Breast epithelium (tissue), 3 donors: ENCODE data around the gene COL5A1.

Experiments used
- POLR2A ChIP-seq: fragments of 450-650 bp; IDR thresholded peaks from one replicate; pipeline ENCODE4 v1.6.1; 2016; ENCODE audit warnings: antibody characterized with exemption, mild to moderate bottlenecking, moderate library complexity
- TF ChIP-seq, protein P1 (sequence below), 3 donors: fragments of 450-650 bp; IDR thresholded peaks; one replicate each; pipeline ENCODE4 v1.5.1; 2016 to 2017; ENCODE audit warnings: antibody characterized with exemption in 3 of 3, mild to moderate bottlenecking in 3 of 3, moderate library complexity in 3 of 3

DNA sequence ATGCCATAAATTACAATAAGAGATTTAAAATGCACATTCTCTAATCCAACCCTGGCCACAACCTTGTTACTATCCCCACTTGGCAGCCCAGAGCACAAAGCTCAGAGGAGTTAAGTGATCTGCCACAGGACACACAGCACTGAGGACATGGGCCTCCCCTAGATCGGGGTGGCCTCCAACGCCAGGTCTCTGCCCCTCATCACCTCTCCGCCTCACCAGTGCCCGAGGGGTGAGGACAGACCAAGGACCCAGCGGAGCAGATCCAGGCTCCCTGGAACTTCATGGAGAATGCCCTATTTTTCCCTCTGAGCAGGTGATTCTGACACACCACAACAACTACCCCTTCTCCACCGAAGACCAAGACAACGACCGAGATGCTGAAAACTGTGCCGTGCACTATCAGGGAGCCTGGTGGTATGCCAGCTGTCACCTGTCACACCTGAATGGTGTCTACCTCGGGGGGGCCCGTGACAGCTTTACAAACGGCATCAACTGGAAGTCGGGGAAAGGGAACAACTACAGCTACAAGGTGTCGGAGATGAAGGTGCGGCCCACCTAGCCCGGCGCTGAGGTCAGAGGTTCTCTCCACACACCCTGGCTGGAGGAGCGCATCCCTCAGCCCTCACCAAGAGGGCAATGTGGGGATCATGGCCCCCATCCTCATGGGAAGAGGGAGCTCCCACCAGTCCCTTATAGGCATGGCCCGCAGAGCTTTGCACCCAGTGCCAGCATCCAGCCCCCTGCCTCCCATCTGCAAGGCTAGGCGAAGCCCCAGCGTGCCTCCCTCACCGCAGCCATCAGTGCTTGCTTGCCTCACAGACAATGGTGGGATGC, 226.5 kb downstream of the COL5A1 start:
- TF ChIP-seq, protein P1, sequence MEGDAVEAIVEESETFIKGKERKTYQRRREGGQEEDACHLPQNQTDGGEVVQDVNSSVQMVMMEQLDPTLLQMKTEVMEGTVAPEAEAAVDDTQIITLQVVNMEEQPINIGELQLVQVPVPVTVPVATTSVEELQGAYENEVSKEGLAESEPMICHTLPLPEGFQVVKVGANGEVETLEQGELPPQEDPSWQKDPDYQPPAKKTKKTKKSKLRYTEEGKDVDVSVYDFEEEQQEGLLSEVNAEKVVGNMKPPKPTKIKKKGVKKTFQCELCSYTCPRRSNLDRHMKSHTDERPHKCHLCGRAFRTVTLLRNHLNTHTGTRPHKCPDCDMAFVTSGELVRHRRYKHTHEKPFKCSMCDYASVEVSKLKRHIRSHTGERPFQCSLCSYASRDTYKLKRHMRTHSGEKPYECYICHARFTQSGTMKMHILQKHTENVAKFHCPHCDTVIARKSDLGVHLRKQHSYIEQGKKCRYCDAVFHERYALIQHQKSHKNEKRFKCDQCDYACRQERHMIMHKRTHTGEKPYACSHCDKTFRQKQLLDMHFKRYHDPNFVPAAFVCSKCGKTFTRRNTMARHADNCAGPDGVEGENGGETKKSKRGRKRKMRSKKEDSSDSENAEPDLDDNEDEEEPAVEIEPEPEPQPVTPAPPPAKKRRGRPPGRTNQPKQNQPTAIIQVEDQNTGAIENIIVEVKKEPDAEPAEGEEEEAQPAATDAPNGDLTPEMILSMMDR (IDR thresholded peaks at IDR 0.05): no peak
- TF ChIP-seq POLR2A: no peak
